Trophoblast cell (in vitro differentiated cells and primary cell): ENCODE data around the gene RAD51B.
"Not testable (repeated sequence)": the region's sequence is repeated elsewhere in the genome, so short reads cannot be mapped to it uniquely, and the experiment has no call there.

Experiments
- DNase-seq, 2 donors: peaks; one replicate each; pipeline ENCODE4 v3.0.0-alpha.2; 2016
- H2AFZ ChIP-seq: 2 replicates; pipeline ENCODE4 v1.6.1; 2013; ENCODE audit warnings: low read length, moderate library complexity, mild to moderate bottlenecking; ENCODE audit not compliant: insufficient read depth, poor library complexity
- H2AK5ac ChIP-seq: 2 replicates; pipeline ENCODE4 v1.6.1; 2013; ENCODE audit warnings: mild to moderate bottlenecking, low read length
- H2BK120ac ChIP-seq: 2 replicates; pipeline ENCODE4 v1.6.1; 2013; ENCODE audit warnings: low read length, mild to moderate bottlenecking, moderate library complexity; ENCODE audit not compliant: insufficient read depth, poor library complexity
- H2BK12ac ChIP-seq: 2 replicates; pipeline ENCODE4 v1.6.1; 2013; ENCODE audit warnings: mild to moderate bottlenecking, low read length, moderate library complexity
- H2BK5ac ChIP-seq: 2 replicates; pipeline ENCODE4 v1.6.1; 2013; ENCODE audit warnings: low read length, low read depth, moderate library complexity, mild to moderate bottlenecking; ENCODE audit not compliant: poor library complexity
- H3K14ac ChIP-seq: 2 replicates; pipeline ENCODE4 v1.6.1; 2013; ENCODE audit warnings: mild to moderate bottlenecking, low read length
- H3K18ac ChIP-seq: 2 replicates; pipeline ENCODE4 v1.6.1; 2013; ENCODE audit warnings: mild to moderate bottlenecking, low read length
- H3K23ac ChIP-seq: 2 replicates; pipeline ENCODE4 v1.6.1; 2013; ENCODE audit warnings: low read length
- H3K27ac ChIP-seq: 2 replicates; pipeline ENCODE4 v1.5.1; 2013; ENCODE audit warnings: low read depth, mild to moderate bottlenecking, inconsistent platforms, low read length, moderate library complexity
- H3K27me3 ChIP-seq: 2 replicates; pipeline ENCODE4 v1.6.1; 2013; ENCODE audit warnings: inconsistent platforms, mild to moderate bottlenecking, low read length, moderate library complexity; ENCODE audit not compliant: insufficient read depth
- H3K36me3 ChIP-seq, 2 experiments: 1 replicate in 1 of 2; 2 replicates in 1 of 2; pipeline ENCODE4 v1.6.1; 2013; ENCODE audit warnings: low read length in 2 of 2, mild to moderate bottlenecking in 2 of 2, moderate library complexity in 1 of 2; ENCODE audit not compliant: insufficient read depth in 2 of 2, control insufficient read depth in 1 of 2
- H3K4ac ChIP-seq: 2 replicates; pipeline ENCODE4 v1.6.1; 2013; ENCODE audit warnings: low read depth, mild to moderate bottlenecking, low read length, moderate library complexity
- H3K4me1 ChIP-seq, 2 experiments: 1 replicate in 1 of 2; 2 replicates in 1 of 2; pipeline ENCODE4 v1.6.1; 2013; ENCODE audit warnings: low read length in 2 of 2, mild to moderate bottlenecking in 2 of 2, moderate library complexity in 1 of 2; ENCODE audit not compliant: insufficient read depth in 2 of 2, control insufficient read depth in 1 of 2
- H3K4me2 ChIP-seq: 2 replicates; pipeline ENCODE4 v1.6.1; 2013; ENCODE audit warnings: inconsistent platforms, mild to moderate bottlenecking, low read length, moderate library complexity
- H3K4me3 ChIP-seq: 2 replicates; pipeline ENCODE4 v1.5.1; 2013; ENCODE audit warnings: mild to moderate bottlenecking, low read depth, low read length, inconsistent platforms
- H3K79me1 ChIP-seq: one replicate; pipeline ENCODE4 v1.6.1; 2013; ENCODE audit warnings: low read length
- H3K79me2 ChIP-seq: 2 replicates; pipeline ENCODE4 v1.6.1; 2013; ENCODE audit warnings: low read length, mild to moderate bottlenecking; ENCODE audit not compliant: control insufficient read depth, insufficient read depth, poor library complexity
- H3K9ac ChIP-seq: 2 replicates; pipeline ENCODE4 v1.6.1; 2013; ENCODE audit warnings: mild to moderate bottlenecking, low read length
- H3K9me3 ChIP-seq: 2 replicates; pipeline ENCODE4 v1.6.1; 2013; ENCODE audit warnings: low read depth, mild to moderate bottlenecking, control low read depth, inconsistent platforms, low read length; ENCODE audit not compliant: insufficient read depth
- H4K12ac ChIP-seq: 2 replicates; pipeline ENCODE4 v1.6.1; 2013; ENCODE audit warnings: low read depth, mild to moderate bottlenecking, low read length, moderate library complexity
- H4K8ac ChIP-seq: 2 replicates; pipeline ENCODE4 v1.6.1; 2013; ENCODE audit warnings: low read depth, mild to moderate bottlenecking, low read length, moderate library complexity
- H4K91ac ChIP-seq: one replicate; pipeline ENCODE4 v1.6.1; 2013; ENCODE audit warnings: low read depth, mild to moderate bottlenecking, low read length, moderate library complexity
- WGBS: extraction: QIAGEN DNeasy Blood & Tissue Kit; methylation state at CpG from one replicate; pipeline ENCODE4 v1.1.7; 2013; ENCODE audit warnings: missing lambda C conversion rate; ENCODE audit not compliant: insufficient read length, insufficient coverage; ENCODE audit errors: extremely low coverage; 5-methylcytosine and 5-hydroxymethylcytosine counted together

RAD51B gene

DNA sequence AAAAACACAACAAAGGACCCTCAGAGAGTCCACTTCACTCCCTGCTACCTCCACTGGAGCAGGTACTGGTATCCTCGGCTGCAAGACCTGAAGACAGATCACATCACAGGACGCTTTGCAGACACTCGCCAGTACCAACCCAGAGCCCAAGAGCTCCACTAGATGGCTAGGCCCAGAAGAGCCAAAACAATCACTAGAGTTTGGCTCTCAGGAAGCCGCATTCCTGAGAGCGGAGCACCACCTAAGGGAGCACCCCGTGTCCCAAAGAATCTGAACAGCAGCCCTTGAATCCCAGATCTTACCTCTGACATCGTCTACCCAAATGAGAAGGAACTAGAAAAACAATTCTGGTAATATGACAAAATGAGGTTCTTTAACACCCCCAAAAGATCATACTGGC lies 399.8 kb downstream of the RAD51B start:
- Histone ChIP-seq H3K4me3 (no peak overlapping the region), H3K14ac (peak overlapping the region; percentile 56), H3K9ac (no peak overlapping the region), H2AK5ac (peak overlapping the region; percentile 89), H3K9me3 (no peaks in the 10 kb centered on the region), H3K79me1 (peaks cover 2% of the 10 kb centered on the region), H4K8ac (peak overlapping the region; percentile 54), H3K4ac (no peak overlapping the region), H3K4me2 (no peak overlapping the region), H2AFZ (no peak overlapping the region), H4K12ac (peak overlapping the region; percentile 62), H3K27me3 (no peaks in the 10 kb centered on the region), H3K18ac (no peak overlapping the region), H4K91ac (peak overlapping the region; percentile 87), H2BK12ac (peak overlapping the region; percentile 84), H2BK120ac (peak overlapping the region; percentile 60), H3K79me2 (no peaks in the 10 kb centered on the region), H3K23ac (no peak overlapping the region), H3K4me1 (peaks cover 3% of the 10 kb centered on the region in 2 experiments), H3K27ac (no peak overlapping the region), H3K36me3 (no peaks in the 10 kb centered on the region), H2BK5ac (no peak overlapping the region)
- WGBS: no CpG with 5 or more reads among the region's 7 CpGs
- DNase-seq: no peak

DNA sequence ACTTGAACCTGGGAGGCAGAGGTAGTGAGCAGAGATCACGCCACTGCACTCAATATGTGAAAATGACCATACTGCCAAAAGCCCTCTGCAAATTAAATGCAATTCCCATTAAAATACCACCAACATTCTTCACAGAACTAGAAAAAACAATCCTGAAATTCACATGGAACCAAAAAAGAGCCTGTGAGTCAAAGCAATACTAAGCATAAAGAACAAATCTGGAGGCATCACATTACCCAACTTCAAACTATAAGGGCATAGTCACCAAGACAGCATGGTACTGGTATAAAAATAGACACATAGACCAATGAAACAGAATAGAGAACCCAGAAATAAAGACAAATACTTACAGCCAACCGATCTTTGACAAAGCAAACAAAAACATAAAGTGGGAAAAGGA lies 401.5 kb downstream of the RAD51B start:
- not testable (repeated sequence) for H3K4me1 ChIP-seq, H3K4ac ChIP-seq, H2AK5ac ChIP-seq, H3K9ac ChIP-seq, H3K27ac ChIP-seq, H3K4me3 ChIP-seq, H3K79me2 ChIP-seq, H3K36me3 ChIP-seq, H2BK120ac ChIP-seq, H3K9me3 ChIP-seq, H3K79me1 ChIP-seq, H3K18ac ChIP-seq, H3K27me3 ChIP-seq, H4K12ac ChIP-seq, H4K91ac ChIP-seq, H3K14ac ChIP-seq, H2BK12ac ChIP-seq, H2BK5ac ChIP-seq, H3K23ac ChIP-seq, H4K8ac ChIP-seq, H3K4me2 ChIP-seq, DNase-seq, H2AFZ ChIP-seq
- no CpG with 5 or more reads among the region's 2 CpGs for WGBS

- no peak overlapping the region for H3K4me2 ChIP-seq
- no peak for DNase-seq
- no peak overlapping the region for H4K91ac ChIP-seq
- no peaks in the 10 kb centered on the region for H3K27me3 ChIP-seq
- H3K27ac ChIP-seq: no peak overlapping the region
- H3K14ac ChIP-seq: no peak overlapping the region
- H3K4me1 ChIP-seq: peaks cover 3% of the 10 kb centered on the region in 2 experiments
- H3K36me3 ChIP-seq: no peaks in the 10 kb centered on the region
- no peak overlapping the region for H2BK120ac ChIP-seq
- H3K18ac ChIP-seq: no peak overlapping the region
- no CpG with 5 or more reads among the region's 4 CpGs for WGBS
- no peak overlapping the region for H3K9ac ChIP-seq
- H4K12ac ChIP-seq: no peak overlapping the region
- peaks cover 2% of the 10 kb centered on the region for H3K79me1 ChIP-seq
- no peak overlapping the region for H3K4me3 ChIP-seq
- no peak overlapping the region for H2AFZ ChIP-seq
- no peaks in the 10 kb centered on the region for H3K79me2 ChIP-seq
- H2AK5ac ChIP-seq: no peak overlapping the region
- H2BK5ac ChIP-seq: no peak overlapping the region
- no peak overlapping the region for H3K23ac ChIP-seq
- no peaks in the 10 kb centered on the region for H3K9me3 ChIP-seq
- H2BK12ac ChIP-seq: no peak overlapping the region
- H3K4ac ChIP-seq: no peak overlapping the region
- H4K8ac ChIP-seq: no peak overlapping the region
These were observed 402.6 kb downstream of the RAD51B start for GRCh38 chr14:68222154-68222553.

DNA sequence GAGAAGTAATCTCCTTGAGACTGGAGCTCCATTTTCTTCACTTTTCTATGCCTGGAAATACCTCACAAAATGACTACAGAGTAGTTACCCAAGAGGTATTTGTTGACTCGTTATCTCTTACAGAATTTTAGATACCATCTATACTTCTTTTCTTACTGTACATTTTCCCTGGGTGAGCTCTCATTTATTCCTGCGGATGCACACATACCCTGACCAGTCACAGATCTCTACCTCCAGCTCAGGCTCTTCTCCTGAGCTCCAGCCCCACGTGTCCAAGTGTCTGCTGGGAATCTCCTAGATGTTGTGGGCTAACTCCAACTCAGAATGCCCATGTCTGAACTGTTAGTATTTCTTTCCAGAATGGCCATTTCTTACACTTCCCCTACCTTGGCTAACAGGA lies 403.1 kb downstream of the RAD51B start:
- Histone ChIP-seq H3K36me3 (no peaks in the 10 kb centered on the region), H3K79me1 (peaks cover 2% of the 10 kb centered on the region), H2AFZ (no peak overlapping the region), H3K27ac (no peak overlapping the region), H3K9ac (no peak overlapping the region), H2BK5ac (no peak overlapping the region), H3K79me2 (no peaks in the 10 kb centered on the region), H3K9me3 (no peaks in the 10 kb centered on the region), H3K4me3 (no peak overlapping the region), H4K91ac (no peak overlapping the region), H3K4me1 (peaks cover 3% of the 10 kb centered on the region in 2 experiments), H3K18ac (no peak overlapping the region), H3K23ac (no peak overlapping the region), H2BK12ac (no peak overlapping the region), H2AK5ac (peak overlapping the region; percentile 83), H4K12ac (no peak overlapping the region), H4K8ac (no peak overlapping the region), H2BK120ac (no peak overlapping the region), H3K4ac (no peak overlapping the region), H3K27me3 (no peaks in the 10 kb centered on the region), H3K4me2 (no peak overlapping the region), H3K14ac (no peak overlapping the region)
- DNase-seq: peak; percentile 66 to 82
- WGBS: no CpG with 5 or more reads among the region's 3 CpGs
